HG03139 (cell line): ENCODE results near the gene CBX4.
A peak's percentile ranks its signal among the peaks of the same experiment; 100 is the strongest.

Experiments
- ATAC-seq: cut with Tn5 transposase; IDR thresholded peaks from one replicate; pipeline ENCODE4 v1.9.1; 2021; ENCODE audit not compliant: unreplicated experiment

CBX4 gene

DNA sequence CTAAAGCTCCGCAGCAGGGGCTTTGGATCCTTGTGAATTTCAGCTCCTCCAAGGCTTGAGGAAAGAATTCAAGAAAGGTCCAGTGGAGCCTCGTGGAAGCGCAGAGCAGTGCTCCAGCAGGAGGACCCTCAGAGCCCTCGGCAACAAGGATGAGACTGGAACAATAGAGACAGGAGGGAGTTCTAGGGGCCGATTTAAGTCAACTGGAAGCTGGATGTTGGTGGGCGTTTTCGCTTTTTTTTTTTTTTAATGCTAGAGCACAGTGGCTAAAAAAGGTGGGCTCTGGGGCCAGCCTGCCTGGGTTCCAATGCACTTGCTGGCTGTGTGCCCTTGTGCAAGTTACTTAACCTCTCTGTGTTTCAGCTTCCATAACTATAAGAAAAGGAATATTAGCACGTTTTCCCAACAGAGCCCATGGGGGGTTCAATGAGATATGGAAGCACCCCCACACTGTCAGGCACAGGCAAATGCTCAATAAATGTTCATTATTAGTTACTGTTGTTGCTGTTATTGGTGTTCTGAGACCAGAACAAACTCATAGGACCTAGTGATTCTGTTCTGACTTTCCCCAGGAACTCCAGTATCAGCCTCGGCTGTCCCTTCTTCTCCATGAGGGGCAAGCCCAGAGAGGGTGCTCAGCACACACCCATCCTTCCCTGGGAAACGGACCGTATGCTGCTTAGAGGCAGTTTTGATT, 37.1 kb downstream of the CBX4 start:
- no peak for ATAC-seq

DNA sequence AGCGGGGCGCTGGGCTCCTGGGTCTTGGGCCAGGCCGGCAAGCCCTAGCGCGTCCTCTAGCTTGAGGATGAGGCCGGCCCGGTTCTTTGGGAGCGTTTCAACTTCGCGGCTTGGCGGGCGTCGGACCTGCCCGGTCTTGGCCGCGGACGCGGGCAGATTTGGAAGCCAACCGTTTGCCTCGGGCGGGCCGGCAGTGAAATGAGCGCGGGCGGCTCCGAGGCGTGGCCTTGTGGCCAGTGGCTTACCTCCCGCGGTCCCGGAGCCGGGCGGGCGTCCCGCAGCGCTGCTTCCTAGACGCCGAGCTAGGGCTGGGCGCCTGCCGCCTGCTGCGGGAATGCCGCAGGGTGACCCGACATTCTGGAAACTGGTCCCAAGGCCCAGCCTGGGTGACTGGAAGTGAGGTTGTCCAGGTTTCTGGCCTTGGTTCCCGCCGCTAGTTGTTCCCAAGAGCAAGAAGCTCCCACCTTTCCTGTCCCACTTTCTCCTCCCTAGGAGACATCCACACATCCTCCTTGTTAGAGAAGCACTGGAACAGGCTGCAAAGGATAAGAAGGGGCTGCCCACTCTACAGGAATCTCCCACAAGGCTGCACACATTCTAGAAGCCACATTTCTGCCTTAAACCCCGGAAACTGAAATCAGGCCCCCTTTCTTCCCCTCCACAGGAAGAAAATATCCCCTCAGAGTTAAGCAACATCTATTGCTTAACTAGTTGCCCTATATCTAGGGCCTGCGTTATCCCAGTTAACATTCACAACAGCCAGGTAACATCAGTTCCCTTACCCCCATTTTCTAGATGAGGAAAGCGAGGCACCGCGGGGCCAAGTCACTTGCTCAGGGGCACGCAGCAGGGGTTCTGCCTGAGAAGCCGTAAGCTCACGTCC, 37.8 kb downstream of the CBX4 start:
- no peak for ATAC-seq

DNA sequence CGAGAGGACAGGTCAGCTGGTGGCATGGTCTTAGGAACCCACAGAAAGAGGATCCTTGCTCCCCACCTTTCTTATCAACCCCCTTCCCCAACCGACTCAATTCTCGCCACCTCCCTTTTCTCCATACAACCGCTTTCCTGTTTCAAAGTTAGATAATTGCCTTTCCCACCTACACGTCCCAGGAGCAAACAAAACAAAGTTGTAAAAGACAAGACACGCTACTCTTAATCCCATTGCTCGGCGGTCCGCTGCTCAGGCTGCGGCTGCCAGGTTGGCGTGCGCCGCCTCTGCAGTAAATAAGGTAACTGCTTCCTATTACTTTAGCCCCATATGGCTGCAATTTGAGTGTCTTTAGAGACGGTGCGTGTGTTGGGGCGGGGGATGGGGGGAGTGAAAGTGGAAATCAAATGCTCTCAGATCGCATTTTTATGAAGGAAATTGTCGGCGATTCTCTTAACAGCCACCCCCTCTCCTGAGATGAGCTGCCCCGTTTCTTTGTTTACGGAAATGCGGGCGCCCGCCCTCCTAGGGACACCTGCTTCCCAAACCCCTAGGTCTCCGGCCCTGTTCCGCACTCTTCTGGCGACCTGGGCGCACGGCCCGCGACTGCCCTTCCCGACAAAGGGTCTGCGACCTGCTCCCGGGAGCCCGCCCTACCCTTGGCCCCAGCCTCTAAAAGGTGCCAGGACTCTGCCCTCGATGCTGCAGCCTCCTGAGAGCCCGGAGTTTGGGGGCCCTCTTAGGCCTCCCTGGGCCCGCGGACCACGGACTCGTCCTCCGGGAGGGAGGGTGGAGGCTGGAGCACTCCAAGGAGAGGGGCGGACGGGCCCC, 38.7 kb downstream of the CBX4 start:
- no peak for ATAC-seq

DNA sequence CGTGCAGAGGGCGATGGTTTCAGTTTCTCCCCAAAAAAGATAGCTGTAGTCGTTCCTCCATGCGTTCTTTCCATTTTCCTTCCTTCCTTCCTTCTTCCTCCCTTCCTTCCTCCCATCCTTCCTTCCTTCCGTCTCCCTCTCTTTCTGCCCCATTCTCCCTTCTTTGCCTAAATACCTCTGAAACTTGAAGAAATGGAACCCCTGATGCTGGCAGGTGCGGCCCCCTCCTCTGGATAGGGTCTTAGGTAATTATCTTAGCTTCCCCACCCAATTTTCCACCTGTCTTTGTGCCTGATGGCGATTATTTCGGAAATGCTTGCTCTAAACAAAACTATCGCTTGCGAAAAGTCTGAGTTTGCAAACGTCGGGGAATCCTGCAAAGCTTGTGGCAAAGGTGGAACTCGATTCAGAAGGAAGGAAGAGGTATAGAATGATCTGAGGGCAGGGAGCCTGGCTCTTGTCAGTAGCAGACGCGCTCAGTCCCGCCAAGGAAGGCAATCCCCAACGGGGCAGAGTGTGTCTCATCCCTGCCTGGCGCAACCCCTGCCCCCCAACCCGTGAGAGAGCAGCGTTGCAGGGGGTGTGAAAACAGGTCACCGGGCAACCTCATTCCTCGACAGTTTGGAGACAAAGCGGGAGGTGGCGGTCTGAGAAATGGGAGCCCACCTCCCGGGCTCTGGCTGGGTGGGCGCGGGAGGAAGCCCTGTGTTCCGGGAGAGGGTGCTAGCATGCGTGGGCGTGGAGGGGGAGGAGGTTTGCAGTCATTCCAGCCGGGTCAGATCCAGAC, 39.5 kb downstream of the CBX4 start:
- ATAC-seq, result no peak

DNA sequence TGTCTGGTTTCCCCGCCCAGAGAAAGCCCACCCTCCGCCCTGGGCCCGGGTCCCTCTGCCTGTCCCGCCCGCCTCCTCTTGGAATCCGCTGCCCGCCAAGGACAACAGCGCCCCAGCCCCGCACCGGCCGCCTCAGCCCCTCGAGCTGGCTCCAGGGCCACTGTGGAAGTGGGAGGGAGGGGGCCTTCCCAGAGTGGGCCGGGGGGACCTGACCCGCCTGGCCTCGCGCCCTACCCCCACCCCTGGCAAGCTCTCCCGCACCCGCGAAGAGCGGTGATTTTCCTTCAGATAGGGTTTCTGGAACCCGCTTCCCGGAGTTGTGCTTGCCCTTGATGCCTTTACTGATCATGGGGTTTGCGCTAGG, 40.1 kb downstream of the CBX4 start:
- no peak for ATAC-seq

DNA sequence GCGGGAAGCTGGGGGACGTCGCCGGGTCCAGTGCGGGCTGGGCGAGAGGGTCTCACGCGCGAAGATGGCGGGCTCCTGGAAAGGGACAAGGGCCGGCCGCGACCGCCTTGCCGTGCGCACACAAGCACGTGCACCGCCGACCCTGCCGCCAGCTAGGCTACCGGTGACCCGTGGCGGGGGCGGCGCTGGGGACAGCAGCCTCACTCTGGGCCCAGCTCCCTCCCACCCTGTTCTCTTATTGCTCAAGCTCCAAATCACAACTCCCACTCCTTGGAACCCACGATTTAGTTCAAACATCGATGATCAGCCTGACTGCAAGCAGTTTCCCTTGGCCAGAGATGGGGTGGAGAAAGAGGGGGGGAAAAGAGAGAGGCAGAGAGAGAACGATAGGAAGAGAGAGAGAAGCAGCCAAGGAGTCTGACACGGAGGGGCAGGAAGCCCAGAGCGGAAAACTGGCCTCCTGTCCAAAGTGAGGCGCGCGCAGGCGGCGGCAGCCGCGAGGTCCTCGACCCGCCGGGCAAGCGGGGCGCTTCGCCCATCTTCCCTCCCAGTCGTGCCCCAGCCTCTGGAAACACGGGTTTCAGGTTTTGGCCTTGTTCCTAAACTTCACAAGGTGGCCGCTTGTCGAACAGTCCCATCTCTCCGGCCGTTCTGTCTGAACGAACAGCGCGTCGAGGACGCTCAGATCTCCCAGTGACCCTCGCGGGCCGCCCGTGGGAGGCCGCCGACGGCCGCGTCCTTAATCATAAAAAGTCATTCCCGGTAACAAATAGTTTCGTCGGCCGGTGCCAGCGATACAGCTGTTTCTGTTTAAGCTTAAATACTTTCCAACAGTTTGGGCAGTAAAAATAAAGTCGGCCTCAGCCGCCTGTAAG, 40.7 kb downstream of the CBX4 start:
- no peak for ATAC-seq

DNA sequence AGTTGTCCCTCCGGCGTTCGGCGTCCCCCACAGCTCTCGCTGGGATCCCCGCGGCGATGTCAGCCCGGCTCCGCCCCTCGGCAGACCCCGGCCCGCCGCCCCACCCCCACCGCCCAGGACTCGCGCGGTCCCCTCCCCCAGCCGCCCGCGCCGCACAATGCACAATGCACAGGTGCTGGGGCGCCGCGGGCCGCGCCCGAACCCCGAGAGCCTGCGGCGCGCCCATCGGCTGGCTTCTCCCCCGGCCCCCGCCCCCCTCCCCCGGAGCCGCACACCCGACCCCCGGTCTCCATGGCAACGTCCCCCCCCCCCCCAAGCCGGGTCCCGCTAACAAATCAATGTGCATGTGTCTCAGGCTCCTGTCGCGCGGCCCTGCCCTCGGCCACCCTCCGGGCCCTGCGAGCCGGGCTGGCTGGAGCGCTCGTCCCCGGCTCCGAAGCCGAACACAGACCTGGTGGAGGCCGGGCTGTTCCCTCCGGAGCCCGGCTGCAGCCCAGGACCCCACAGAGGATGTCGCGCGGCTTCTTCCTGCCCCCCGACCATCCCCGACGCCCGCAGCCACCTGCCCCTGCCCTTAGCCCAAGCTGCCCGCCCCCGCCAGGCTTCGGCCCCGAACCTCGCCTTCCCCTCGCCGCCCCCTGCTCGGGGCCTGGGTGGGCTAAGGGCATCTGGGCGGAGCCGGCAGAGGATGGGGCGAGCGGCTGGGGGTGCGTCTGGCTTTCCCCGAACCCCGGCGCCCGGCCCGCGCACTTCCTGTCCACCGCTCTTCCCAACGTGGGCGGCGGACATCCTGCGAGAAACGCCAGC, 41.5 kb downstream of the CBX4 start:
- ATAC-seq, result no peak

DNA sequence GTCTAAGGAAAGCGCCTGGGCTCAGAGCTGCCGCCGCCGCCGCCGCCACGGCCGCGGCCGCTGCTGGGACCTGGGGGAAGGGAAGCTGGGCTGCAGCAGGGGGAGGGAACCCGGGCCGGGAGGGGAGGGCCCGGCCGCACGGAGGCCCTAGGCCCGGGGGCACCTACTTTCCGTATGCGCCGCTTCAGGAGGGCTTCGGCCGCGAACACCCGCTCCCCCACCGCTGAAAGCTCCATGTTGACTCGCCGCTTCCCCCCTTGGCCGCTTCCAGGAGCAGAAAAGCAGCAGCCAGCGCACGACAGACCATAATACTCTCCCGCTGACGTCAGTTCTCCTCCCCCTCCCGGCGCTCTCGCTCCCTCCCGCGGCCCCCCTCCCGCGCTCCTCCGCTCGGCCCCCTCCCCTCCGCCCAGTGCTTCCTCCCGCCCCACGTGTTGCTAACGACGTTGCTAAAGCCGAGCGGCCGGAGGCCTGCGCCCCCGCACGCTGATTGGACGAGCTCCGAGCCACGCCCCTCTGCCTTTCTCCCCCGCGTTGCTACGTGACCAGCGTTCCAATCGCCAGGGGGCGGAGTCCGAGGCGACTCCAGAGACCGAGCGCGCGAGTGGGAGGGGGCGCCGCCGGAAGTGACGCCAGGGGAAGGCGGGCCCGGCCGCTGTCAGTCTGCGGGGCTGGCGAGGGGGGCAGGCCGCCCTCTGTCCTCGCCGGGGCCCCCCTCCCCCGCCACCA, 42.3 kb downstream of the CBX4 start, which contains the start of gene CBX8:
CBX8 (minus strand) TSS at position 315 of the 729 bp plus-strand sequence; CDS start at position 236, 79 bp downstream.
- ATAC-seq, result peak; percentile 80

DNA sequence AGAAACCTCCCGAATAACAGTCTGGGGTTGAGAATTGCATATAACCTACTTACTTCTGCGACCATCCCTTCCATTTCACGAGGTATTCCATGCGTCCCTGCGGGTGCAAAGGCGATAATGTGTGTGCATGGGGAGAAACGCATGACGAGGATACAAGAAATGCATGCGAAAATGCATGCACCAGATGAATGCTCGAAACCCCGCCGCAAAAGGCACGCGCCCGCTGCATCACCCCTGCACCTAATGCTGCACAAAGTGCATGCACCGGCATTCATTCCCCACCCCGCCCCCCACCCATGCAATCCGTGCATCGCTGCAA, 42.8 kb downstream of the CBX4 start:
- ATAC-seq, result no peak

DNA sequence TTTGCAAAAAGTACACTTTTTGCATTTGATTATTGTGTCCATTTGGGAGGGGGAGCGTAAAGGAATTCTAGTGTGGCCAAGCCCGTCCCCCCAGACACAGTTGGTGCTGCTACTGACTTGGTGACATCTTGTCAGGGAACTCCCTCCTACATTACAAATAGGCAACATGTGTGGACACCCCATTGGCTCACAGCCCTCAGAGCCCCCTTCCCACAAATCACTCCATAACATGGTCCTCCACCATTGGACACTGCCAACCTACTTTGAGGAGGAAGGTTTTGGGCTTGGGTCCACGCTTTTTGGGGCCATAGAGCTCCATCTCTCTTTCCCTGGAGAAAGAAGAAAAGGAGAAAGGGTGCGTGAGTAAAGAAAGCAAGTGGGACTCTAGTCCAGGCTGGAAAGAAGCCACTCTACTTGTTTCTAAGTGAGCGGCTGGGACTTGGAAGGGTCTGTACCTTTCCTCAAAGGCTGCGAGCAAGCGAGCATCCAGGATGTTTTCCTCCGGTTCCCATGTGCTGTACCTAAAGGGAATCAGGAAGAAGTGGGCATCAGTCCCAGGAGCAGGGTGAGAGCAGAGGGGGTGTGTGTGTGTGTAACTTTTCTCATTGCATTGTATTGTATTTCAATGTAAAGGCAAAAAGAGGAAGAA, 43.3 kb downstream of the CBX4 start:
- no peak for ATAC-seq

DNA sequence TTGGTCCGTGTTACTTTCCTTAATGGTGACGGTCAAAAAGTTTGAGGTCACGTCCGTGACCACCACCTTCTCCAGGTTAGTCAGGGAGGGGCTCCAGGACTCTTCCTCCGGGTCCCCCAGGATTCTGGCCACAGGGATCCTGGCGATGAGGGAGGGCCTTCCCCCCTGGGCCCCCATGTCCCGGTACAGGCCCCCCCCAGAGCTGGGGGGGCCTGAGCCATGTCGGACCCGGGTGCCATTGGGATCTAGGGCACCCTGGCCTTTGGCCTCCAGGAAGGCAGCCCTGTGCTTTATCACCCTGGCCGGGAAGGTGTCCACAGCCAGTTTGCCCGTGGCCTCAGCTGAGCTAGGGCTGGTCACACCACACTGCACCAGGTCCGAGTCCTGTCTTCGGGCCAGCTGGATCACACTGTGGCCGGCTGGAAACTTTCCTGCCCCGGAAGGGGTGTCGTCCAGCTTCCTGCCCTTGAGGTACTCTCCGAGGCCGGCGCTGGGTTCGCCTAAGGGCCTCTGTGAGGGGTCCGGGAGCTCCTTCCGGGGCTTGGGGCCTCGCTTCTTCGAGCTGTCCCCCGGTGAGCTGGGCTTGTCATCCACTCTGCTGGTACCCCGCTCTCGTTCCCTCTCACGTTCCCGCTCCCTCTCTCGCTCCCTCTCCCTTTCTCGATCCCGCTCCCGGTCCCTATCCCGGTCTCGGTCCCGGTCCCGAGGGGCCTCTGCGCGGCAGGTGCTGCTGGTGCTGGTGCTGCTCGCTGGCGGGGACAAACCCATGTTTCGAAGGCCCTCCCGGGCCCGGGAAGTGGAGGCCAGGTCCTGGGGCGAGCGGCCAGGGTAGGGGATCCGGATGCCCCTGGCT, 44.4 kb downstream of the CBX4 start:
- no peak for ATAC-seq

DNA sequence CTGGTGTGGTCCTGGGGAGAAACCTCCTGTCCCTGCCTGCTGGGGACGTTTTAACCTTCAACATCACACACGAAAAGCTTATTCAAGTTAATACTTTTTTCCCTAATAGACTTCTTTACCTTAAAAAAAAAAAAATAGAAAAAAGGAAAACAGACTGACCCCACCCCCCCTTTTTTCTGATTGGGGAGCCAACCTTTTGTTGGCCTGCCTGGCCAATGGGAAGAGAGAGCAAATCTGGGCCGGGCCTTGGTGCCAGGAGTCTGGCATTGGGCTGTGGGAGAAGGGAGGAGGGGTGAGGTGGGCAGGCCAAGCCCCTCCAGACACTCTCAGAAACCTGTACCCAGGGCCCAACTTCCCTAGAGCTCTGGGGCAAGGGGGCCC, 45.3 kb downstream of the CBX4 start:
- ATAC-seq, result no peak

DNA sequence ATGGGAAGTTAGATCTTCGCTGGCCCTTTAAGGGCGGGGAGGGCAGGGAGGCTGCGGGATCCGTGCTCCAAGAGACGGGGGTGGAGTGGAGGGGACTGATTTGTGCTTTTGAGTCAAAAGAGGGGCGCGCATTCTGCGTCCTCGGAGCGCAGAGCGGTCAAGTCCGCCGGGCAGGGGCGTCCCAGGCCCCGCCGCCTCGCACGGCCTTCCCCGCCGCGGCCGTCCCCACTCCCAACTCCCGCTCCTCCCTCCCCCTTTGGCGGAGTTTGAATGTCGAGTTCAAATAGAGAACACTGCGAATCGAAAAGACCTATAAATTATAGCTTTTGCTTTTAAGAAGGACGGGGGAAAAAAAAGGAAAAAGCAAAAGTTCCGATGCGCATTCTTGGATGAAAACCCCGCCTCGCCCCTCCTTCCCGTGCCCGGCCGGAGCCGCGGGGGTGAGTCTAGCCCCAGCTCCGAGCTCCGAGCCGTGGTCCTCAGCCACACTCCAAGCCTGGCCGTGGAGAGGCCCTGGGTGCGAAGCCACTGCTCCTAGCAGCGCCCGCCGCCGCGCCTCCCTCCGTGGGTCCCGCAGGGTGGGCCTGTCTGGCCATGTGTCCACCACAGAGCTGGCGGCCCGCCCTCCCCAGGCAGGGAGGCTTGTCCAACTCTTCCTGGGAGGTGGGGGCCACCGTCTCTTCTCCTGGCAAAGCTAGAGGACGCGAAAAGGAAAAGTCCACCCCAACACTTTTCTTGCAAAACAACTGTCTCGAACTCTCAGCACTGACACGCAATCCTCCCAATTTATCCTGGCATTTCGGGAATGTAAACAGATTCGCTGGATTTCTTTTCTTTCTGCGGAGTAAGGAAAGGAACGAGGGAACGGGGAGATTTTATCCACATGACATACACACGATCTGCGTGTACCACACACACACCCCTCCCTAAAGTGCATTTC, 46.0 kb downstream of the CBX4 start:
- ATAC-seq, result no peak

DNA sequence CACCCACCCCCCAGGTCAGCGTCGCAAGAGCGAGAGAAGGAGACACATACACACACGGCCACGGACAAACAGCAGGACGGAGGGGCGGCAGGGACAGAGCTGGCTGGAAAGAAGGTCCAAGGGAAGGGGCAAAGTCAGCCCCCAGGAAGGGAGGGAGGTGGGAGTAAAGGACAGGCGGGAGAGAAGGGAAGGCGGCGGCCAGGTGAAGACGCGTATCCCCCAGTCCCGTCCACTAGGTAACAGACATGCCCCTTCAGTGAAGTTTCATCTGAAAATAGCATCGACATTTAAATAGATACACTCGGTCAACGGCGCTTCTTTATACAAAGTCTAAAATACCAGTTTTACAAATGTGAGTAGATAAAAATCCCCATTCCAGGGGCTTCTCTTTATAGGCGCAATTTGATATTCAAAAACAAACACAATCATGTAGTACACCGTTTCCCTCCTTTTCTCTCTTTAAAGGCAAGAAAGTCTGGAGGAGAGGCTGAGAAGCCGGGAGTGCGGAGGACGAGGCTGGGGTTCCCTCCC, 46.8 kb downstream of the CBX4 start:
- ATAC-seq, result no peak

DNA sequence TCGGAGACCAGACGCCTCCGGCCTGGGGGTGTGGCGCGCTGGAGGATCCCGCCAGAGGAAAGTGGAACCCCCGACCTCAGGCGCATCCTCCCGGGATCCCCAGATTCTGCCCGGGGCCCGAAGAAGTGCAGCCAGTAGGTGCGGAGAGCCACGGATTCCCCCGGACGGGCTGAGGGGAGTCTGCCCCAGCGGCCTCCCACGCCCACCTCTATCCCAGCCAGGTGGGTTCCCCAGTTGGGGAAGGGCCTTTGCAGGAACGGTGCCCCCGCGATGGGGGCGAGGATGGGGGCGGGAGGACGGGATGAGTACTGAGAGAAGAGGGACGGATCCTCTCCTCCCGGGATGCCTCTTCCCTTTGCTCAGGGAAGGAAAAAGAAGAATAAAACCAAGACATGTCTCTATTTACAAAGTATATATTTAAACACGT, 47.5 kb downstream of the CBX4 start:
- ATAC-seq, result no peak
